H1 (cell line): ENCODE data around the gene NKAIN2.

Source experiments
- CHD2 ChIP-seq: IDR thresholded peaks from 2 replicates; pipeline ENCODE4 v1.6.1; 2012; ENCODE audit warnings: low read length, improper control_type of control experiment
- CTCF ChIP-seq, 3 experiments: IDR thresholded peaks; 1 replicate in 2 of 3; 2 replicates in 1 of 3; pipeline versions ENCODE4 v1.5.1 to v1.6.1; 2011; ENCODE audit warnings: low read length in 3 of 3, mild to moderate bottlenecking in 3 of 3, inconsistent platforms in 2 of 3, low read depth in 1 of 3, moderate library complexity in 1 of 3; ENCODE audit not compliant: insufficient read depth in 1 of 3; ENCODE audit errors: control extremely low read depth in 1 of 3
- EP300 ChIP-seq, 2 experiments: IDR thresholded peaks; 1 replicate in 1 of 2; 2 replicates in 1 of 2; pipeline ENCODE4 v1.6.1; 2011 to 2012; ENCODE audit warnings: low read depth in 2 of 2, low read length in 2 of 2, mild to moderate bottlenecking in 2 of 2, borderline replicate concordance in 1 of 2, inconsistent platforms in 1 of 2, moderate library complexity in 1 of 2
- EZH2 ChIP-seq: fragments of 200-600 bp; sonication (generic); IDR thresholded peaks from 2 replicates; pipeline ENCODE4 v1.7.1; 2012; ENCODE audit warnings: low read depth, mild to moderate bottlenecking, moderate library complexity, low read length, inconsistent platforms; ENCODE audit not compliant: severe bottlenecking
- GABPA ChIP-seq: IDR thresholded peaks from 2 replicates; pipeline ENCODE4 v1.6.1; 2011; ENCODE audit warnings: mild to moderate bottlenecking, low read length, moderate library complexity, borderline replicate concordance; ENCODE audit not compliant: insufficient read depth
- POLR2A ChIP-seq, 2 experiments: IDR thresholded peaks; 1 replicate in 1 of 2; 2 replicates in 1 of 2; pipeline ENCODE4 v1.6.1; 2011; ENCODE audit warnings: low read depth in 2 of 2, low read length in 2 of 2, mild to moderate bottlenecking in 2 of 2; ENCODE audit errors: control extremely low read depth in 1 of 2
- POLR2AphosphoS5 ChIP-seq: IDR thresholded peaks from 2 replicates; pipeline ENCODE4 v1.6.1; 2011; ENCODE audit warnings: low read depth, low read length
- ZNF274 ChIP-seq: IDR thresholded peaks from 2 replicates; pipeline ENCODE4 v1.7.0; 2012; ENCODE audit warnings: low read length, borderline replicate concordance; ENCODE audit errors: extremely low read depth

DNA sequence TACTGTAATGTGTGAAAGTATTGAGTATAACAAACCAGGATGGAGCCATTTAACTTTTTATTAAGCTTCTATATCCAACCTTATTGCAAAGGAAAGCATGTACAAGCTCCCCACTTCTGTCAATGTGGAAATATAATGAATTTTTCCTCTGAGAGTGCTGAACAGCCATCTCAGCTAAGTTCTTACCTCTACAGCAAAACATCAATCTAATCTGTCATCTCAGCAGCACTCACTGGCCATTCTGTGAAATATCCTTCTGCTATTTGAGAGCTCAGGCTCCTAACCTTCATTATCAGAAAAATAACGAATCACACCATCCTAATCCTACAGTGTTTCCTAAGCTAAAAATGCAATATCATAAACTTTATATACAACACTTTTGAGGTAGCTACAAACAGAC, 964.6 kb downstream of the NKAIN2 start:
- TF ChIP-seq ZNF274 (no peak), POLR2AphosphoS5 (no peak), CTCF (IDR thresholded peaks at IDR 0.05; ENCODE audit: control extremely low read depth in 1 of 3, insufficient read depth in 1 of 3, low read depth in 1 of 3, low read length in 3 of 3) (no peak), GABPA (no peak), POLR2A (IDR thresholded peaks at IDR 0.05; ENCODE audit: control extremely low read depth in 1 of 2, low read depth in 2 of 2, low read length in 2 of 2) (no peak), EZH2 (no peak), EP300 (IDR thresholded peaks at IDR 0.05; ENCODE audit: borderline replicate concordance in 1 of 2, low read depth in 2 of 2, low read length in 2 of 2) (no peak), CHD2 (no peak)
